Measurements from ENCODE around the gene PRR5L. TPM values are rescaled to one million over a fixed set of nuclear protein-coding genes. Genes with fewer than 3 reads are reported as not detected.
A peak's percentile ranks its signal among the peaks of the same experiment; 100 is the strongest.
"Not testable (repeated sequence)": the region's sequence is repeated elsewhere in the genome, so short reads cannot be mapped to it uniquely, and the experiment has no call there.

The PRR5L gene
- total RNA-seq, 1 donor from 2014 or later = 3.0 TPM

DNA sequence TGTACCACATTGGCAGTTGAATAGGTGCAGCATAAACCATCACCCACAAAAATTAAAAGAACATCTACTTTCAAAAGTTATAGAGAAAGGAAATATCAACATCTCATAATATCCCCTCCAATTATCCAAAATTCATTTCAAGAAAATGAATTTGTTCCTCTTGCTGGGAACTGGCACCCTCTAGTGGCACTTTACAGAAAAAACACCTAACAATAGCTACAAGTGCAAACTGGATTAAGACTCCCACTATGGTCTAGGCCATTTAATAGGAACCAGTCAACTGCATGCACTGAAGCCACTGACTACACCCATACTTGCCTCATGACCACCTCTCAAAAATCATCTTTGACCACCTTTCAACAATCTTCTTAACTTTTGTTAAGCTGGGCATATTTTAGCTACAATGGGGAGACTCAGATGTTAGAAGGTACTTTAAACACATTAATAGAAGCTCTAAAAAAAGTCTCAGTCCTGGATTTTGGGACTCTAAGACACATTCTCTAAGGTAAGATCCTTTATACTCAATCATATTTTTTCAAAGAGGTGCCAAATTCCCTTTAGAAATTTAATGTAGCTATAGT lies 196.7 kb downstream of the PRR5L start:
- peak; percentile 72 to 76 for DNase-seq (ENCODE audit: low read depth in 2 of 2)

DNA sequence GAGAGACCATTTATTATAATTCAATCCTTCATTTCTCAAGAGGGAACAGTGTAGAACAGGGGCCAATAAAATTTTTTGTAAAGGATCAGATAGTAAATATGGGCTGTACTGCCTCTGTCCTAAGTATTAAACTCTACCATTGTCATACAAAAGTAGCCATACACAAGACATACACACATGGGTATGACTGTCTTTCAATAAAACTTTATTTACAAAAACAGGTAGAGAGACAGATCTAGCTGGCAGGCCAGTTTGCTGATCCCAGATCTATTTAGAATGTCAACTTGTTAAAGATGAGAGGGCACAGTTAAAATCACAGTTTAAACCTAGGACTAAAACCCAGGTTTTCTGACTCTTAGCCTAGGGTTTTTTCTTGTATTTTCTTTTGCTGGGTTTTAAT lies 197.2 kb downstream of the PRR5L start:
- DNase-seq (ENCODE audit: low read depth in 2 of 2) = no peak

DNA sequence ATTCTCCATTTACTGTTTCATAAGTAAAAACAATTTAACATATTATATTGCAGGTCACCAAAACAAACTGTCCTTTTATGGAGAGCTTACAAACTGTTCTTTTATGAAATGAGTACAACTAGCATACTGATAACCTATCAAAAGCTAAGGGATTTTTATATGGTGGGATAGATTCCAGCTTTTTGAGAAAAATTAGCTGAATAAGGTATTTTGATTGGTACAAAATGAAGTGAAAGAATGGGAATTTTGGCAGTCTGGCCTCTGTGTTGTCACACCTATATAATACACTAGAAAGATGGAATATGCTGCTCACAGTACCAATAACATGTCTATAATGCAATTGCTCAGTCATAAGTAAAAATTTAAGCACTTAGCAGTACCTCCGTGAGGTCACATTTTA lies 202.6 kb downstream of the PRR5L start:
- DNase-seq (ENCODE audit: low read depth in 2 of 2) = no peak

DNA sequence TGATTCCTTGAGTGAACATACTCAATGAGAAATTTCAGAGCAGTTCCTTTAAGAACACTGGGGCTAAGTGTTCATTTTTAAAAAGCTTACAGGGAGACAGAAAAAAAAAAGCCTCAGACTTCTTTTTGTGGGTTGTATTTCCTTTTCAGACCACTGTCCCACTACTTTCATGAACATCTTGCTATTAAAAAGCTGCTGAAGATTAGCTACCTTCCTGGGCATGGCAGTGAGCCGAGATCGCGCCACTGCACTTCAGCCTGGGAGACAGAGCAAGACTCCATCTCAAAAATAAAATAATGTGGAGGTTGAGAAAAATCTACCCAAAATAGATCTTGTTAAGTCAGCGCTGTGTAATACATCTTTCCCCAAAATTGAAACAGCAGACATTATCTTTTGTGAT lies 203.2 kb downstream of the PRR5L start:
- no peak for DNase-seq (ENCODE audit: low read depth in 2 of 2)

DNA sequence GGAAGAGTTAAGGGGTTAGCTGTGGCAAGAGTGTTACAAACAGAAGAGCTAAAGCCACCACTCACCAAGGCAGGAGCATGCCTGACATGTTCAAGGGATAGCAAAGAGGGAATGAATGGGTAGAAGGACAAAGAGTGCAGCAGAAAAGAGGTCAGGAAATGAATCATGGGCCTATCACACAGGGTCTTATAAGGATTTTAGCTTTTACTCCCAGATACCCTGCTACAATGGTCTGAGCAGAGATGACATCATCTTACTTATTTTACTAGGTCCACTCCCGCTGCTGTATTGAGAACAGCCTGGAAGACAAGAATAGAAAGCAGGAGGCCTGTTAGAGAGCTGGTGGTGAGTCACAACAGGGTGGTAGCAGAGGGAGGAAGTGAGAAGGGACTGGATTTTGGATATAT lies 204.2 kb downstream of the PRR5L start:
- peak; percentile 25 to 92 for DNase-seq (ENCODE audit: low read depth in 2 of 2)

DNA sequence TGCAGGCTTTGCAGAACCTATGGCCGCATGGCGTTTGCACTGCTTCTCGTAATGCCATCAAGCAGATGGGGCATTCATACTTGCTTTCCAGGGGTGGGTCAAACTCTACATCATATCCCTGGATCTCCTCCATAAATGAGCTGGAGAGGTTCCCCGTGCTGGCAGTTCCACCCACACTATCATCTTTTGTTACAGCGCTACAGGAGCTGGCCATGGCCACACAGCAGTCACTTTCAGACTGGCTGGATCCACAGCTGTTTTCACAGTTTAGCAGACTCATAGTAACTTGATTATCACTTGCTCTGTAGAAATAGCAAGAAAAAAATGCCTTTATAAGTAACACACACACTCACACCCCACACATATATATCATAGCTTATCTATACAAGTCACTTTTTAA lies 205.1 kb downstream of the PRR5L start:
- no peak for DNase-seq (ENCODE audit: low read depth in 2 of 2)

DNA sequence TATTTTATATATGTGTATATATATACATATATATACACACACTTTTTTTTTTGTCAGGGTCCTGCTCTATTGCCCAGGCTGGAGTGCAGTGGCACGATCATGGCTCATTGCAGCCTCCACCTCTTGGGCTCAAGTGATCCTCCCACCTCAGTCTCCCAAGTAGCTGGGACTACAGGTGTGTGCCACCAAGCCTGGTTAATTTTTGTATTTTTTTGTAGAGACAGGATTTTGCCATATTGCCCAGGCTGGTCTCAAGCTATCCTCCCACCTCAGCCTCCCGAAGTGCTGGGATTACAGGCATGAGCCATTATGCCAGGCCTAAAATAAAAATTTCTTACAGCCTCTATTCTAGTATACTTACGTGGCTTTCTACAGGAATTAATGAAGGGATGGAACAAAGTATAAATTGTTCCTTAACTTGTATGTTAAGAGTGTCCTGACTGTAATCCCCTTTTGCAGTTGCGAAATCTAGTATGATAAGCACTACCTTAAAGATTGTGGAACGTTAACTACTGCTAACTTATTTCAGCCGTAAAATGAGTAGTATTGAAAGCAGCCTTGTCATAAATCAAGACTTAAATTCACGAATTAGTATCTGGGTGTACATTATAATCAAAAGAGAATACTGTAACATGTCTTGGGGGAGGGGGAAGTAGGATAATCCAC lies 211.9 kb downstream of the PRR5L start:
- no peak for DNase-seq (ENCODE audit: low read depth in 2 of 2)

DNA sequence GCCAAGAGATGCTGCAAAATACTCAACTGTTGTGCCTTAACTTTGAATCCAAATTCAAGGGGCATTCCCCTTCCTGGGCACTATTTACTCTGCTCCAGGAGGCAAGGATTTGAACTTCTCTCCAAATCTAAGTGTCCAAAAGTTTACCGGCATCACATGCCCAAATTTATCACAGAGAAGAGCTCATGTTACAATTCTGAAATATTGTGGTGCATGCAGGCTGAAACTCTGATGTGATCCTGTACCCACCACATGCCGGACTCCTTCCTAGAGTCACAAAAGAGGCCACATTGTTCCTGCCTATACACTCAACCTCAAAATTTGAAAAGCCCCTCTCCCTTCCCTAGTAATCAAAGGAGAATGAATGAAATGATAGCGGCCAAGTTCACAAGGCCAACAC lies 212.7 kb downstream of the PRR5L start:
- DNase-seq (ENCODE audit: low read depth in 2 of 2) = peak in 1 of 2 donors; percentile 22

DNA sequence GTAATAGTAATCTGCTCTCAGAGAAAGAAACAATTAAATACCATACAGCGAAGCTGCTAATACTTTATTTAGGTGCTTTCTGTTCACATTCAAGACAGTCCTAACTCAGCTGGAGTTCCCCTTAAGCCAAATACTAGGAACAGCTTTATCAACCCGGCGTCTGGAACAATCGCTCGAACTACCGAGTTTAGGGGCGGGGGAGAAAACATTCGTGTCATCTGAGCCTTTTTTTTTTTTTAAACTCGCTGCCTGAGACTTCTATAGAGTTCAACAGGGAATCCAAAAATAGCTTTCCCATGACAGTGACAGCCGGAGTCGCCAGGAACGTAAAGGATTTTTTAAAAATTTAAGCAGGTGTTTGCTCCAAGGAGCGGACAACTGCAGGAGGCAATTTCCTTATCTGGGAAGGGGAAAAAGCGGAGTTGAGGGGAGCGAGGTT lies 213.1 kb downstream of the PRR5L start:
- DNase-seq (ENCODE audit: low read depth in 2 of 2) = peak; percentile 45 to 67

DNA sequence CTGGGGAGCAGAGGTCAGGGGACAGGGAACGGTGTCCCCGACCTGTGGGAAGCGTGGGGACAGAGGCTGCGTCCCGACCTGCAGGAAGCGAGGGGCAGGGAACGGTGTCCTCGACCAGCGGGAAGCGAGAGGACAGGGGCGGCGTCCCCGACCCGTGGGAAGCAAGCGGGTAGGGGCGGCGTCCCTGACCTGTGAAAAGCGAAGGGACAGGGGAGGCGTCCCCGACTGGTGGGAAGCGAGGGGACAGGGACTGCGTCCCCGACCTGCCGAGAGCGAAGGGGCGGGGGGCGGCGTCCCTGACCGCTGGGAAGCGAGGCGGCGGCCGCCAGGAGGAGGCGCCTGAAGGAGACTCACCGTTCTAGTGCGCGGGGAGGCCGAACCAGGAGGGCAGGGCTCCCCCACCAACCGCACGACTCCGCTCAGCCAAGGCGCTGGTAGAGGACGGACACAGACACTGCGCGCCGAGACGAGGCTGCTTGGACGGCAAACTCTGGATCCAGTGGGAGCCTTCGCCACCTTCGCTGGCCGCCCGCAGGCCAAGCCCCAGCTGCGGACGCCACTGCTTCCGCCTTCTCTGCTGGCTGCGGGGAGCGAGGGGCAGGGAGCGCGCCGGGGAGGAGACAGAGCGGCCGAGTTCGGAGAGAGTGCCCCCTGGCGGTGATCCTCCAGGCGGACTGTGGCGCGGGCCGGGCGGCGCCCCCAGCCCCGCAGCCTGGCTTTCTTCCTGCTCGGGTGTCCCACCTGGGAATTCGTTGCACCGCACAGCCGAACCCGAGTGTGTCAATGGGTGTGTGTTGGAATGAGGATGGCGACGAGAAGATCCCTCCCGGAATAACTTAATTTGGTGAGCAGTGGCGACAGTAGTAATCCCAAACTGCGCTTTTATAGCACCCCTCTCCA lies 213.9 kb downstream of the PRR5L start, which contains the start of gene TRAF6:
TSS of gene TRAF6 (minus strand) at position 579 of the 900 bp plus-strand sequence. CDS start 8,757 bp downstream, outside the sequence.
- DNase-seq (ENCODE audit: low read depth in 2 of 2) = peak; percentile 88 to 92

DNA sequence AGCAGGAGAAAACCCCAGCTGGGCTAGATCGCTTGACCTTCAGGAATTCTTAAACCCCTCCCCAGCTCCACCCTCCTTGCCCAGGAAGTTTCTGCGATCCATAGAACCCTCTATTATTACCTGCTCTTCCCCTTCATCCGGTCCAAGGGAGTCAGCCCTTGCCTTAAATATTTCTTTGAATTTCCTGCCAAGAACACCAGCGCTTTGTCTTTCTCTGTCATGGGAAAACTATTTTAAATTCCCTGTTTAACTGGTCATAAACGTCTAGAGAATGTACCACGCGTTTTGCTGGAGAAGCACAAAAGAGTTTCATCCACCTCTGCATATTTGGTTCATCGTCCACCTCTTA lies 214.5 kb downstream of the PRR5L start:
- DNase-seq (ENCODE audit: low read depth in 2 of 2) = peak; percentile 13 to 15

DNA sequence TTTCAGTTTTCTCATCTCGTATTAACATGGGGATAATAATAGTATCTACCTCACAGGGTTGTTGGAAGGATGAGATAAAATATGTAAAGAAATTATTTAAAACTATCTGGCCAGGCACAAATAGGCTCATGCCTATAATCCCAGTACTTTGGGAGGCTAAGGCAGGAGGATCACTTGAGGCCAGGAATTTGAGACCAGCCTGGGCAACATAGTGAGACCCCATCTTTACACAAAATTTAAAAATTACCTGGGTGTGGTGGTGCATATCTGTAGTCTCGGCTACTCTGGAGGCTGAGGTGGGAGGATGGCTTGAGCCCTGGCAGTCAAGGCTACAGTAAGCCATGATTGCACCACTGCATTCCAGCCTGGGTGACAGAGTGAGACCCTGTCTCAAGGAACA lies 215.0 kb downstream of the PRR5L start:
- DNase-seq (ENCODE audit: low read depth in 2 of 2) = not testable (repeated sequence)

DNA sequence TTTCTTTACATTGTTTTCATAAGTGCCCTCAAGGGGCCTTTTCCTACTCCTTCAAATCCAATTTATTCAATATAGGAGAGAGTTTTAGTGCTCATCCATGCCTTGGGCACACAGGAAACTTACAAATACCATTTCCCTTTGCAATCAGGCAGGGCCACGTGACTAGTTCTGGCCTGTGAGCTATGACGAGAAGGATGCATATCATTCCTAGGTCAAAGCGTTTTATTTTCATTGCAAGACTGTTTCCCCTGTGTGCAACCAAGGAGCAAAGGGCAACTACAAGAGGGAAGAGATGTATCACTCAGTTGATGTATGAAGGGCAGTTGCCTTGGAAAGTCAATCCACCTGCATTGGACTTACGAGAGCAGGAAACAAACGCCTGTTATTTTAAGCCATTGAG lies 215.9 kb downstream of the PRR5L start:
- DNase-seq (ENCODE audit: low read depth in 2 of 2) = peak; percentile 22 to 31

DNA sequence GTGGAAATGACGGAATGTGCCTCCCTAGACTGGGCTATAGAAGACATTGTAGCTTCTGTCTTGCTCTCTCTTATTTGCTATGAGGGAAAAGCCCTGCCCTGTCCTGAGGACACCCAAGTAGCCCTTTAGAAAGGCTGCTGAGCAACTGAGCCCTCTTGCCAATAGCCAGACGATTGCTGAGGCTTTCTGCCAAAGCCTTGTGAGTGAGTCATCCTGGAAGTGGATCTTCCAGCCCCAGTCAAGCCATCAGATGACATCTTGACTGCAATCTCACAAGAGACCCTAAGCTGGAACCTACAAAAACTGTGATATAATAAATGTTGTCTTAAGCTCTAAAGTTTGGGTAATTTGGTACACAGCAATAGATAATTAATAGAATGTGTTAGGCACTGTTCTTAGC lies 217.9 kb downstream of the PRR5L start:
- no peak for DNase-seq (ENCODE audit: low read depth in 2 of 2)

Other genes starting within 250 kb of the PRR5L start
- 12.5 and 17.0 TPM in 2 replicates for gene COMMD9, start 6.9 kb upstream of the PRR5L start, total RNA-seq
- gene TRAF6, start 214.0 kb downstream of the PRR5L start, total RNA-seq = 6.1 and 9.1 TPM in 2 replicates